ENCODE measurements around the gene CHMP2A. TPM values are rescaled to one million over a fixed set of nuclear protein-coding genes. Genes with fewer than 3 reads are reported as not detected.

The CHMP2A gene
- total RNA-seq, 1 experiment from 2014 or later, result 112 TPM

GRCh38 chr19:58569943-58570670, 15.2 kb upstream of the CHMP2A start:
- H3K27me3 ChIP-seq (replicated peaks; ENCODE audit: control insufficient read depth, insufficient read depth, low read length), result no peaks in the 10 kb centered on the region
- H3K9me3 ChIP-seq, result no peaks in the 10 kb centered on the region
- no peaks in the 10 kb centered on the region for H3K27me3 Mint-ChIP-seq (ENCODE audit: insufficient read depth, unreplicated experiment)
- DNase-seq, result peak in 1 of 2 experiments; percentile 32
- H3K4me3 ChIP-seq (ENCODE audit: low read depth, low read length), result no peak overlapping the region
- CTCF ChIA-PET, result no interaction called here
- no peak overlapping the region for H3K27ac Mint-ChIP-seq (ENCODE audit: unreplicated experiment)
- no TSS peak for BruUV-seq (replicated peaks)
- no peaks in the 10 kb centered on the region for H3K9me3 Mint-ChIP-seq (ENCODE audit: unreplicated experiment)
- no peaks in the 10 kb centered on the region for H3K4me1 ChIP-seq
- intact Hi-C loops (cut with micrococcal nuclease; ENCODE audit: unreplicated experiment), result no loop called here
- H3K4me1 Mint-ChIP-seq (ENCODE audit: low read depth, unreplicated experiment), result peaks cover 17% of the 10 kb centered on the region
- H3K36me3 ChIP-seq (ENCODE audit: control insufficient read depth, insufficient read depth, low read length), result no peaks in the 10 kb centered on the region; the same call in 1 of the 2 replicates
- POLR2A ChIA-PET, result no interaction called here
- no peak for TF ChIP-seq CTCF (IDR thresholded peaks at IDR 0.05; ENCODE audit: insufficient read depth in 1 of 2, low read depth in 1 of 2, low read length in 1 of 2, severe bottlenecking in 1 of 2, unreplicated experiment in 1 of 2)
- peaks cover 50% of the 10 kb centered on the region for H3K36me3 Mint-ChIP-seq (ENCODE audit: insufficient read depth, unreplicated experiment)
- H3K4me3 Mint-ChIP-seq (ENCODE audit: unreplicated experiment), result no peak overlapping the region

GRCh38 chr19:58569191-58569942, 14.5 kb upstream of the CHMP2A start:
- no peaks in the 10 kb centered on the region for H3K9me3 Mint-ChIP-seq (ENCODE audit: unreplicated experiment)
- peaks cover 55% of the 10 kb centered on the region for H3K36me3 Mint-ChIP-seq (ENCODE audit: insufficient read depth, unreplicated experiment)
- H3K27ac Mint-ChIP-seq (ENCODE audit: unreplicated experiment), result no peak overlapping the region
- TF ChIP-seq CTCF (IDR thresholded peaks at IDR 0.05; ENCODE audit: insufficient read depth in 1 of 2, low read depth in 1 of 2, low read length in 1 of 2, severe bottlenecking in 1 of 2, unreplicated experiment in 1 of 2), result no peak
- no peaks in the 10 kb centered on the region for H3K9me3 ChIP-seq
- no peaks in the 10 kb centered on the region for H3K4me1 ChIP-seq
- no peak overlapping the region for H3K4me3 ChIP-seq (ENCODE audit: low read depth, low read length)
- H3K27me3 ChIP-seq (replicated peaks; ENCODE audit: control insufficient read depth, insufficient read depth, low read length), result no peaks in the 10 kb centered on the region
- no peaks in the 10 kb centered on the region for H3K27me3 Mint-ChIP-seq (ENCODE audit: insufficient read depth, unreplicated experiment)
- no peak for DNase-seq
- POLR2A ChIA-PET, result no interaction called here
- CTCF ChIA-PET, result no interaction called here
- no peak overlapping the region for H3K4me3 Mint-ChIP-seq (ENCODE audit: unreplicated experiment)
- H3K4me1 Mint-ChIP-seq (ENCODE audit: low read depth, unreplicated experiment), result peaks cover 20% of the 10 kb centered on the region
- intact Hi-C loops (cut with micrococcal nuclease; ENCODE audit: unreplicated experiment), result no loop called here
- BruUV-seq (replicated peaks), result no TSS peak
- H3K36me3 ChIP-seq (ENCODE audit: control insufficient read depth, insufficient read depth, low read length), result no peaks in the 10 kb centered on the region; the same call in 1 of the 2 replicates

- BruUV-seq (replicated peaks), result no TSS peak
- CTCF ChIA-PET, result no interaction called here
- no peak overlapping the region for H3K4me3 Mint-ChIP-seq (ENCODE audit: unreplicated experiment)
Measured at GRCh38 chr19:58568453-58569130, 13.7 kb upstream of the CHMP2A start.

More at GRCh38 chr19:58568453-58569130, 13.7 kb upstream of the CHMP2A start:
- DNase-seq, result peak in 1 of 2 experiments; percentile 29
- Histone ChIP-seq H3K9me3 (no peaks in the 10 kb centered on the region), H3K36me3 (ENCODE audit: control insufficient read depth, insufficient read depth, low read length) (no peaks in the 10 kb centered on the region; the same call in 1 of the 2 replicates), H3K27me3 (replicated peaks; ENCODE audit: control insufficient read depth, insufficient read depth, low read length) (no peaks in the 10 kb centered on the region), H3K4me1 (no peaks in the 10 kb centered on the region), H3K4me3 (ENCODE audit: low read depth, low read length) (no peak overlapping the region)
- TF ChIP-seq CTCF (IDR thresholded peaks at IDR 0.05; ENCODE audit: insufficient read depth in 1 of 2, low read depth in 1 of 2, low read length in 1 of 2, severe bottlenecking in 1 of 2, unreplicated experiment in 1 of 2), result no peak
- peaks cover 58% of the 10 kb centered on the region for H3K36me3 Mint-ChIP-seq (ENCODE audit: insufficient read depth, unreplicated experiment)
- no peaks in the 10 kb centered on the region for H3K27me3 Mint-ChIP-seq (ENCODE audit: insufficient read depth, unreplicated experiment)
- peaks cover 21% of the 10 kb centered on the region for H3K4me1 Mint-ChIP-seq (ENCODE audit: low read depth, unreplicated experiment)
- POLR2A ChIA-PET, result no interaction called here
- H3K9me3 Mint-ChIP-seq (ENCODE audit: unreplicated experiment), result no peaks in the 10 kb centered on the region
- no peak overlapping the region for H3K27ac Mint-ChIP-seq (ENCODE audit: unreplicated experiment)
- intact Hi-C loops (cut with micrococcal nuclease; ENCODE audit: unreplicated experiment), result no loop called here

Measured in Caco-2 (cell line).